Esophagus (tissue), 2 donors: Measurements from ENCODE around the gene KCNMA1. TPM values are rescaled to one million over a fixed set of nuclear protein-coding genes. Genes with fewer than 3 reads are reported as not detected.
A peak's percentile ranks its signal among the peaks of the same experiment; 100 is the strongest.

Source experiments
- H3K27ac ChIP-seq, 2 donors: one replicate each; pipeline ENCODE4 v1.5.1; 2013; ENCODE audit warnings: low read depth in 2 of 2, mild to moderate bottlenecking in 2 of 2, inconsistent platforms in 1 of 2, low read length in 1 of 2, moderate library complexity in 1 of 2
- H3K27me3 ChIP-seq, 2 donors: one replicate each; pipeline ENCODE4 v1.6.1; 2013; ENCODE audit warnings: low read length in 2 of 2, control low read depth in 1 of 2, mild to moderate bottlenecking in 1 of 2; ENCODE audit not compliant: insufficient read depth in 2 of 2, control insufficient read depth in 1 of 2
- H3K36me3 ChIP-seq, 2 donors: one replicate each; pipeline ENCODE4 v1.6.1; 2013; ENCODE audit warnings: low read length in 1 of 2; ENCODE audit not compliant: control insufficient read depth in 2 of 2, insufficient read depth in 2 of 2
- H3K4me1 ChIP-seq, 2 donors: one replicate each; pipeline ENCODE4 v1.6.1; 2013; ENCODE audit warnings: low read length in 1 of 2; ENCODE audit not compliant: control insufficient read depth in 2 of 2, insufficient read depth in 2 of 2
- H3K4me3 ChIP-seq, 2 donors: one replicate each; pipeline ENCODE4 v1.5.1; 2013; ENCODE audit warnings: low read length in 2 of 2, mild to moderate bottlenecking in 2 of 2, low read depth in 1 of 2, moderate library complexity in 1 of 2
- H3K9me3 ChIP-seq, 2 donors: one replicate each; pipeline ENCODE4 v1.6.1; 2013; ENCODE audit warnings: mild to moderate bottlenecking in 2 of 2, low read depth in 1 of 2, low read length in 1 of 2, moderate library complexity in 1 of 2; ENCODE audit not compliant: control insufficient read depth in 2 of 2, insufficient read depth in 1 of 2
- WGBS, 2 donors: extraction: QIAGEN DNeasy Blood & Tissue Kit; methylation state at CpG; one replicate each; pipeline ENCODE4 v1.1.7; 2013; 5-methylcytosine and 5-hydroxymethylcytosine counted together
- polyA plus RNA-seq, 2 donors: library from polyadenylated mRNA; stranded (reverse); fragments of 200-250 nt; gene quantifications; one replicate each; pipeline ENCODE4 v1.2.3, GENCODE V29; 2013
- donor health status: healthy with polysubstance abuse.
- donor health status: Bipolar disorder and iron deficiency.

The KCNMA1 gene
- polyA plus RNA-seq, 2 donors = 8.4 to 11.2 TPM

DNA sequence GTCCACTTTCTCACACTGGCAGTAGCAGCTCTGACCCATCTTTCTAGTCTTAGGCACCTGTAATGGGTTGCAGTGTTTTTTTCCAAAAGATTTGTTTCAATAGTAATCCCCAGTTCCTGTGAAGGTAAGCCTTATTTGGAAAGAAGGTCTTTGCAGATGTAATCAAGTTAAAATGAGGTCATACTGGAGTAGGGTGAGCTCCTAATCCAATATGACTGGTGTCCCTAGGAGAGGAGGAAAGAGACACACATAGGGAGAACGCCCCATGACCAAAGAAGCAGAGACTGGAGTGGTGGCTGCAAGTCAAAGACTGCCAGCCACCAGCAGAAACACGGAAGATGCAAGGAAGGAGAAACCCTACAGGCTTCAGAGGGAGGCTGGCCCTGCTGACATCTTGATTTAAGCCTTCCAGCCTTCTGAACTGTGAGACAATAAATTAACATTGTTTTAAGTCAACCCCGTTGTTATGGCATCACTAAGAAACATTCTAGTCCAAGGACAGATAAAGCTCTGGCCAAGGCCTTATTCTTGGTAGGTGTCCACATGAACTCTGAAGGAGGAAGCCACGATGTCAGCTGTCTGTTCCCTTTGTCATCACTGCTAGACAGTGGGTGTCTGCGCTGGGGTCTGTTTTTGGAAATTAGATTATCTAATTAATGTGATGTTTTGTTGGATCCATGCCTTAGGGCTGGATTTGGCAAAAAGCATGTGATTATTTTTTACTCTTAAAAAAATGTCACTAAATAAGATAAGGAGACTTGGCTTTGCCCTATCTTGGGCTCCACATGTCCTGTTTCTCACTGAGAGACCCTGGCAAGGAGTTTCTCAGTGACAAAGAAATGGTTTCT, 214.9 kb downstream of the KCNMA1 start:
- Histone ChIP-seq H3K27me3 (no peaks in the 10 kb centered on the region), H3K4me3 (no peak overlapping the region), H3K27ac (no peak overlapping the region), H3K4me1 (peaks cover under 1 to 9% of the 10 kb centered on the region in 2 donors), H3K36me3 (no peaks in the 10 kb centered on the region), H3K9me3 (no peaks in the 10 kb centered on the region)
- 60 to 75% methylated on average over 5 of the region's 5 CpGs for WGBS, 2 donors

DNA sequence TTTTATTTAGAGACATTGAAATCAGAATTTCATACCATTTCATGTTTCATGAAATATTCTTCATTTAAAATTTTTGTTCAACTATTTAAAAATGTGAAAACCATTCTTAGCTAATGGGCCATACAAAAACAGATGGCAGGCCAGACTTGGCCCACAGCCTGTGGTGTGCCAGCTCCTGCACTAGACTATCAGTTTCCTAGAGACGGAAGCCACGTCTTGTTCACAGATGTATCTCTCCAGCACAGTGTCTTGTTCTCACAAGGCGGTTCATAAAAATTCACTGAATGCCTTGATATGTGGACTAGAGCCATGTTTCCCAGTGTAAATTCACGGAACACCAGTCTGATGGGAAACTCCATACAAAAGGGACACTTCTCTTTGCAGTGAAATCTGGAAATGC, 216.0 kb downstream of the KCNMA1 start:
- Histone ChIP-seq H3K27me3 (no peaks in the 10 kb centered on the region), H3K4me3 (no peak overlapping the region), H3K4me1 (peaks cover 4 to 18% of the 10 kb centered on the region in 2 donors), H3K36me3 (no peaks in the 10 kb centered on the region), H3K27ac (no peak overlapping the region), H3K9me3 (no peaks in the 10 kb centered on the region)
- WGBS, 2 donors = 83 to 90% methylated on average over 4 of the region's 4 CpGs

DNA sequence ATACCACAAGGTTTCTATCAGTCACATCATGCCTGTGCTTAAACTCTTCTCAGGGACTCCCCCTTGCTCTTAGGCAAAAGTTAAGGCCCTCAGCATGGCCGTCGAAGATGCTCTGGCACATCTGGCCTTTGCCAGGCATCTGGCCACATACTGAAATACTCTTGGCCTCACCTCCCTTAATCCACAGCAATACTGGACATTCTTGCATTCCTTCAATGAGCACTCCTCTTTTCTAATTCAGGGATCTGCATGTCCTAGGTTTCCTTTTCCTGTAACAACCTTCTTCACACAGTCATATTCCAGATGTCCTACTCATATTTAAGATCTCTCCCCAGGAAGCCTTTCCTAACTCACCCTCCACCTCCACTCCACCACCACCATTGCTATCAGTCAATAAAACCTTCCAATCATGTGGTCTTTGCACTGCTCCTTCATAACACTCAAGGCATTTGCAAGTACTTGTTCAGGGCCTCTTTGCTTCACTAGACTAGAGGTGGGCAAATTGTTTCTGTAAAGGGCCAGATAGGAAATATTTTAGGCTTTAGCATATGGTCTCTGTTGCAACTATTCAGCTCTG, 216.6 kb downstream of the KCNMA1 start:
- Histone ChIP-seq H3K4me1 (peaks cover 4 to 24% of the 10 kb centered on the region in 2 donors), H3K27me3 (no peaks in the 10 kb centered on the region), H3K27ac (no peak overlapping the region), H3K4me3 (no peak overlapping the region), H3K9me3 (no peaks in the 10 kb centered on the region), H3K36me3 (no peaks in the 10 kb centered on the region)
- 76 to 81% methylated on average over 2 of the region's 2 CpGs for WGBS, 2 donors

DNA sequence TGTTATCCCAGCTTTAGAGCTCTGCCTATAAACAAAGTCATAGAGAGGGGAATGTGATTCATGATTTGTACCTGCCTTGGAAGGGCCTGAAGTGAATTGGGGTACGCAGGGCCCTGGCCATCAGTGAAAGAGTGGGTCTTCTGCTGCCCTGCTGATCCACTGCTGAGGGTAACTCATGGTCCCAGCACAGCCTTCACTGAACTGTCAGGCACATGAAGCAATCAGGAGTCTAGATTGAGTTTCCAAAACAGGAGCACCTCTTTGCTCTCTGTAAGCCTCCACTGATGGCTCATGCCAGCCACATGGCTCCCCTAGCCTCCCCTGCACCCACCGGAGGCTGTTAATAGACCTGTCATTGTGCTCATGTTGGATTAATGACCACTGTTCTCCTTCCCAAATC, 217.6 kb downstream of the KCNMA1 start:
- Histone ChIP-seq H3K27ac (peak overlapping the region in 1 of 2 donors; percentile 6), H3K9me3 (no peaks in the 10 kb centered on the region)

DNA sequence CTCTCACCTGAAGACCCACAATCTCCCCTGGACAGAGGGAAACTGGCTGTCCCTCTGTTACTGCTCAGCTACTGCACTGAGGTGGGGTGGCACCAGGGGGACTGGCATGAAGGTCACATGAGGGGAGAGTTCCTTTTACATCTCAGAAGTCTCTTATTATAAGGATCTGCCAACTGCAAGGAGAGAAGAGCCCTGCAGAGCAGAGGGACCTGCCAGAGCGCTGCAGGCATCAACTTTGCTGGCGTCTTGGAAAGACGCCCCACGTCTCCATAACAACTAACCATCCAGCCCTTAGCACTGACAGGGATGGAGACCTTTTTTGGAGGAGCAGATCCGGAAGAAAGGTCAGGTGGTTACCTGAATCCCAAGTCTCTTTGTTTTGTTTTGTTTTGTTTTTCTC, 218.6 kb downstream of the KCNMA1 start:
- WGBS, 2 donors = 43 to 73% methylated on average over 5 of the region's 5 CpGs
- Histone ChIP-seq H3K36me3 (no peaks in the 10 kb centered on the region), H3K9me3 (no peaks in the 10 kb centered on the region), H3K27ac (no peak overlapping the region), H3K4me1 (peaks cover 4 to 28% of the 10 kb centered on the region in 2 donors), H3K27me3 (no peaks in the 10 kb centered on the region), H3K4me3 (no peak overlapping the region)

More for the DNA sequence above, 217.6 kb downstream of the KCNMA1 start:
- Histone ChIP-seq H3K27me3 (no peaks in the 10 kb centered on the region), H3K4me1 (peaks cover 4 to 28% of the 10 kb centered on the region in 2 donors), H3K4me3 (no peak overlapping the region), H3K36me3 (no peaks in the 10 kb centered on the region)
- 89 to 90% methylated on average over 2 of the region's 2 CpGs for WGBS, 2 donors

DNA sequence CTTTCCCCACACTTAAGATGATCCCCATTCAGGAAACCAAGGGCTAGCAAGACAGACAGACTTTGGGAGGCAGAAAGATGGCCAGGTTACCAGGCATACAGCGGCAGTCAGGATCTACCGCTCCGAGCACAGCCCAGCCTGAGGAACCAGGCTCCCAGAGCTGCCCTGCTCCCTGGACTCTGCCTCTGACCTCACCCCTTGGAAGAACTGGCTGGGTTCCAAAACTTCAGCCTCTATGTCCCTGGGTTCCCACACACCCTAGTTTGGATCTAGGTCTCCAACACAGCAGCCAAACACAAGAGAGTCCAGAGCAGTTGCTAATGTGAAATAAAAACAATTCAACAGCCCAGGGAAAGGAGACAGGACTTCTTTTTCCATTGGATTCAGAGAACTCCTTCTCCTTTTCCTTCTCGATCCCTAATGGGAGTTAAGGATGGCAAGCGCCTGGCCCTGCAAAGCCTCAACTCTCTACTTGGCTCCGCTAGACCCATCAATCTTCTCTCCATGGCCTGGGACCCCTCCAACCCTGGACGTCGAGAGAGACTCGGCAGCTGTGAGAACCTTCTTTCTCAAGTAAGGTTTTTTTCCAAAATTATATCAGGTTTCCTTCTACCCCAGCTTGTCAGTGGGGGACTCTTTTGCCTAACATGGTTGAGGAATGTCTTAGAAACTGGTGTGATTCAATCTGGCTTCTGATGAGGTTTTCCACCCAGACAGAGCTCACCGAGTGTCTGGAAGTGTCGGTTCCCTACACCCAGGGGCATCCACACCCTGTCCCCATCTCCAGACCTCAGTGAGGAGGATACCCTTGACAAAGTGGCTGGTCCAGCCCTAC, 219.6 kb downstream of the KCNMA1 start:
- Histone ChIP-seq H3K9me3 (no peaks in the 10 kb centered on the region), H3K27ac (peak overlapping the region; percentile 15 to 65), H3K36me3 (no peaks in the 10 kb centered on the region), H3K4me3 (no peak overlapping the region), H3K4me1 (peaks cover 4 to 31% of the 10 kb centered on the region in 2 donors), H3K27me3 (no peaks in the 10 kb centered on the region)
- 49 to 72% methylated on average over 11 of the region's 11 CpGs for WGBS, 2 donors

DNA sequence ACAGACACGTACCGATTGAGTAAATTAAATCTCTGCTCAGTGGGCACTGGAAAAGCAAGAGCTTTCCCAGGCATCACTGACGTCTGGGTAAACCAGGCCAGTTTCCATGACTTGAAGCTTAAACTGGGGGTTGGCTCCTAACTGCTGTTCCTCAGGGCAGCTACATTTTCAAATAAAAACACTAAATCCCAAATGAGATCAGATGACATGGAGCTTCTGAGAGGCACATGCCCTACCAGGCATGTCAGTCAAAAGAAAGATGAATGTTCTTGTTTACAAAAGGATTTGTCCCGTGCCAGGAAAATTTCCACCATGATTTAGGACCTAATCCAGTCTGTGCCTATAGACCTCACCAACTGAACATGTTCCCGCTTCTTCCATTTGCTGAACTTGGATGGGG, 220.2 kb downstream of the KCNMA1 start:
- H3K36me3 ChIP-seq = no peaks in the 10 kb centered on the region
- H3K9me3 ChIP-seq = no peaks in the 10 kb centered on the region
- peak overlapping the region; percentile 12 to 65 for H3K27ac ChIP-seq
- no peak overlapping the region for H3K4me3 ChIP-seq
- 34 to 55% methylated on average over 5 of the region's 5 CpGs for WGBS, 2 donors
- H3K4me1 ChIP-seq = peaks cover 4 to 31% of the 10 kb centered on the region in 2 donors
- no peaks in the 10 kb centered on the region for H3K27me3 ChIP-seq

DNA sequence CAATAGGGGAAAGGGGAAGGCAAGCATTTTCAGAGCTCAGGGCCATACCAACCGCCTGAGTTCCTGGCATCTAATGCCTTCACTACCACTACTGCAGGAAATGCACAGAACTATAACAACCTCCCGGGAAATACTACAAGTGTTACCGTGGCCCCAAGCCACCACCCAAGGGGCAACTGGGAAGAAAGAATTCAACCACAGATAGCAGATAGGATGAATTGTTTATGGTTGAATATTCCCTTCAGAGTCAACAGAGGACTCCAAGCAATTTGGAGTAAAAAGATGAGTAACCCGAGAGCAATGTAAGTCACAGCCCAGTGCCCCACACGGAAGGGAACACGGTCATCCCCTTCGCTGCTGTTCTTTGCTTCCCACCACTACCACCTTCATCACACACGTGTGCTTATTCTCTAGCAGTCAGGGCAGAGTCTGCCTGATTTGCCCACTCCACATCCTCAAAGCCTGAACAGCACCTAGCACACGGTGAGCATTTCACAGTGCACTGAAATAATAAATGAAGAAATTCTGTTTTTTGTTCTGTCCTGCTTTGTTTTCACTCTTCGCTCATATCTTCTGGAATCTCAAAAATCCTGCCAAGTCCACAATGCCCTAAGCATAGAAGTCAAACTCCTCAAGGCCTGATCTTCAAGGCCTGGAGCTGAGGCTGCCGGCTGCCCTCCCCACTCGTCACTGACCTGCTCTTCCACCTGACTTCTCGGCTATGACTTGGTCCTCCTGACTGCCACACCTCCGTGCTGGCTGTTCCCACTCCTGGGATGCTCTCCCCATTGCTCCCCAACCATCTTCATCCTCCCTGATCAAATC, 221.1 kb downstream of the KCNMA1 start:
- Histone ChIP-seq H3K4me3 (no peak overlapping the region), H3K4me1 (peaks cover 4 to 31% of the 10 kb centered on the region in 2 donors)
- 69 to 77% methylated on average over 14 of the region's 14 CpGs for WGBS, 2 donors

More for the DNA sequence above, 221.1 kb downstream of the KCNMA1 start:
- no peaks in the 10 kb centered on the region for H3K9me3 ChIP-seq
- H3K27ac ChIP-seq = no peak overlapping the region
- H3K27me3 ChIP-seq = no peaks in the 10 kb centered on the region
- H3K36me3 ChIP-seq = no peaks in the 10 kb centered on the region
